ENCODE data around the gene PPM1G. TPM values are rescaled to one million over a fixed set of nuclear protein-coding genes. Genes with fewer than 3 reads are reported as not detected.

PPM1G gene
- total and polyA plus RNA-seq, 2 experiments from 2014 or later: 183 to 201 TPM

GRCh38 chr2:27393225-27393624 is 16.2 kb downstream of the PPM1G start:
- no peak for TF ChIP-seq ZNF331 (CRISPR knock-in tag; IDR thresholded peaks at IDR 0.05; ENCODE audit: low read depth)
- TF ChIP-seq ZNF462 (CRISPR knock-in tag; IDR thresholded peaks at IDR 0.05): no peak
- TF ChIP-seq CTCF (conservative IDR thresholded peaks at IDR 0.05; ENCODE audit: low read depth in 2 of 2): no peak
- TF ChIP-seq JUNB (IDR thresholded peaks at IDR 0.05; ENCODE audit: unreplicated experiment): no peak
- no peak for TF ChIP-seq POLR2AphosphoS5 (IDR thresholded peaks at IDR 0.05; ENCODE audit: low read depth)
- TF ChIP-seq EZH2 (IDR thresholded peaks at IDR 0.05; ENCODE audit: low read depth, unreplicated experiment): no peak
- no peak for TF ChIP-seq CREB1 (CRISPR knock-in tag; IDR thresholded peaks at IDR 0.05; ENCODE audit: low read depth)
- ATAC-seq (no peak), DNase-seq (ENCODE audit: low spot score) (no peak)
- no peak overlapping the region for H3K4me3 Mint-ChIP-seq
- H3K9me3 Mint-ChIP-seq: no peaks in the 10 kb centered on the region
- peaks cover 72% of the 10 kb centered on the region for H4K20me1 ChIP-seq (replicated peaks; ENCODE audit: insufficient read depth)
- H3K27ac ChIP-seq (ENCODE audit: low read depth): no peak overlapping the region
- peaks cover 28% of the 10 kb centered on the region for H3K36me3 Mint-ChIP-seq (ENCODE audit: low read depth)
- no peak overlapping the region for H3K4me3 ChIP-seq
- no peak overlapping the region for H2AFZ ChIP-seq
- H3F3A ChIP-seq (replicated peaks; ENCODE audit: low read depth): no peaks in the 10 kb centered on the region; the same call in 1 of the 2 replicates
- H3K4me1 ChIP-seq (ENCODE audit: insufficient read depth): no peaks in the 10 kb centered on the region
- no peaks in the 10 kb centered on the region for H3K27me3 ChIP-seq (ENCODE audit: insufficient read depth)
- no peak overlapping the region for H3K27ac Mint-ChIP-seq
- no peaks in the 10 kb centered on the region for H3K9me2 ChIP-seq (ENCODE audit: insufficient read depth)
- H3K27me3 Mint-ChIP-seq (ENCODE audit: insufficient read depth, low read depth, poor library complexity): no peaks in the 10 kb centered on the region
- no peaks in the 10 kb centered on the region; the same call in 1 of the 2 replicates for H3K36me3 ChIP-seq (ENCODE audit: insufficient read depth)
- H3K4me1 Mint-ChIP-seq: no peaks in the 10 kb centered on the region
- peaks cover 100% of the 10 kb centered on the region for H3K79me2 ChIP-seq (replicated peaks; ENCODE audit: insufficient read depth)
- H3K4me2 ChIP-seq: no peak overlapping the region

All from GM23338 (cell line).